Measurements from ENCODE around the gene FGF18. TPM values are rescaled to one million over a fixed set of nuclear protein-coding genes. Genes with fewer than 3 reads are reported as not detected.

FGF18 gene
- total and polyA plus RNA-seq, 2 experiments from 2014 or later: 50.3 to 81.9 TPM

DNA sequence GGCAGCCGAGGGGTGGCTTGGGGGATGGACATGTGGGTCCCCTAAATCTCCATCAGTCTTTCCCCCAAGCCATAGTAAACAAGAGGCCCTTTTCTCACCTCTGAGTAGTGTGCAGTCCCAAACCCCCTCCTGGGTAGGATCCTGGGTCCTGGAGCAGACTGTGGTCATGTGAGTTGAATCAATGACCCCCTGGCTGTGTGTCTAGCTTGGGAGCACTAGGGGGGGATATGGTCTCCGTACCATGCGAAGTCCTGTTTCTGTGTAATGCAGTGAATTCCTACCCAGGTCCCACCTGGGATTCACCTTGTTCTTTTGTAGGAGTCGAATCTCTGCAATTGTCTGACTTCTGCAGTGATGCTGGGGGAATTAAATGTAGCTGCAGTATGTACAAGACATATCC, 66.2 kb downstream of the FGF18 start:
- Histone ChIP-seq H3K4me1 (ENCODE audit: low read depth) (no peaks in the 10 kb centered on the region), H3K27me3 (no peaks in the 10 kb centered on the region), H3K36me3 (no peaks in the 10 kb centered on the region), H3K27ac (no peak overlapping the region), H3K4me3 (no peak overlapping the region), H3K9me3 (ENCODE audit: low read depth) (no peaks in the 10 kb centered on the region)
- DNase-seq (ENCODE audit: low read depth in 1 of 2, low spot score in 1 of 2): no peak
- TF ChIP-seq, protein P1, sequence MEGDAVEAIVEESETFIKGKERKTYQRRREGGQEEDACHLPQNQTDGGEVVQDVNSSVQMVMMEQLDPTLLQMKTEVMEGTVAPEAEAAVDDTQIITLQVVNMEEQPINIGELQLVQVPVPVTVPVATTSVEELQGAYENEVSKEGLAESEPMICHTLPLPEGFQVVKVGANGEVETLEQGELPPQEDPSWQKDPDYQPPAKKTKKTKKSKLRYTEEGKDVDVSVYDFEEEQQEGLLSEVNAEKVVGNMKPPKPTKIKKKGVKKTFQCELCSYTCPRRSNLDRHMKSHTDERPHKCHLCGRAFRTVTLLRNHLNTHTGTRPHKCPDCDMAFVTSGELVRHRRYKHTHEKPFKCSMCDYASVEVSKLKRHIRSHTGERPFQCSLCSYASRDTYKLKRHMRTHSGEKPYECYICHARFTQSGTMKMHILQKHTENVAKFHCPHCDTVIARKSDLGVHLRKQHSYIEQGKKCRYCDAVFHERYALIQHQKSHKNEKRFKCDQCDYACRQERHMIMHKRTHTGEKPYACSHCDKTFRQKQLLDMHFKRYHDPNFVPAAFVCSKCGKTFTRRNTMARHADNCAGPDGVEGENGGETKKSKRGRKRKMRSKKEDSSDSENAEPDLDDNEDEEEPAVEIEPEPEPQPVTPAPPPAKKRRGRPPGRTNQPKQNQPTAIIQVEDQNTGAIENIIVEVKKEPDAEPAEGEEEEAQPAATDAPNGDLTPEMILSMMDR (IDR thresholded peaks at IDR 0.05; ENCODE audit: low read depth, low read length): no peak

GRCh38 chr5:171486613-171487012, 67.2 kb downstream of the FGF18 start:
- Histone ChIP-seq H3K27me3 (no peaks in the 10 kb centered on the region), H3K36me3 (no peaks in the 10 kb centered on the region), H3K27ac (no peak overlapping the region), H3K9me3 (ENCODE audit: low read depth) (no peaks in the 10 kb centered on the region), H3K4me1 (ENCODE audit: low read depth) (no peaks in the 10 kb centered on the region), H3K4me3 (no peak overlapping the region)
- no peak for DNase-seq (ENCODE audit: low read depth in 1 of 2, low spot score in 1 of 2)
- TF ChIP-seq, protein P1 (IDR thresholded peaks at IDR 0.05; ENCODE audit: low read depth, low read length): no peak

DNA sequence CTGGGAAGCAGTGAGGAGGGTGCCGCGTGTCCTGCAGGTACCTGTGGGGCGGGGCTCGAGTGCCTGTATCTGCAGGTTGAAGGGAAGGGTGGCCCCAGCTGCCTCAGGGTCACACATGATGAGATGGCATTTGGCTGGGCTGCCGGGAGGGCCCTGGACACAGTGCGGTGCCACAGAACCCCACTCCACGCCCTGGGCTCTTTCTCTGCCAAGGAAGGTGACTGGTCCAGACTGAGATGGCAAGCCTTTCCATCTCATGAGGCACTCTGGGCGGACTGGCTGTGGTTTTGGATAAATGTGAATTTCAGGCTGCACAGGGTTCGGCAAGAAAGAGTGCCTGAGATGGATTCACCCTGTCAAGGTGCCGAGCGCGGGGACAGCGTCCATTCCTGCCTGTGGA, 69.4 kb downstream of the FGF18 start:
- no peak for DNase-seq (ENCODE audit: low read depth in 1 of 2, low spot score in 1 of 2)
- Histone ChIP-seq H3K4me3 (no peak overlapping the region), H3K9me3 (ENCODE audit: low read depth) (no peaks in the 10 kb centered on the region), H3K27ac (no peak overlapping the region), H3K27me3 (no peaks in the 10 kb centered on the region), H3K36me3 (no peaks in the 10 kb centered on the region), H3K4me1 (ENCODE audit: low read depth) (no peaks in the 10 kb centered on the region)
- TF ChIP-seq, protein P1 (IDR thresholded peaks at IDR 0.05; ENCODE audit: low read depth, low read length): no peak

DNA sequence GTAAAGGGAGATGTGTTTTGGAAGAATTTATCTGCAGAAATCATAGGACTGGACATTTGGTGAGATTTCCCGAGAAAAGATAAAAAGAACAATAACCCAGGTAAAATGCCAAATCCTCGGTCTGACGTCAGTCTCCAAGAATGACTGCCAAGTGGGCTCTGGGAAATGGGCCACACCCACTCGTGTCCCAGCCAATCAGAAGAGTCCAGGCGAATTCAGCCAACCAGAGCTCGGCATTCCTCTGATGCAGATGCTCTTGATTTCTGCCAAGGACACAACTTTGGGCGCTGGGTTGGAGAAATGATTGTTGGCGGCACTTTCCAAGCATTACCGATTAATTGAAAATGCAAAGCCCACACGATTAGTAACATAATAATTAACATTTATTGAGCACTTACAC, 73.3 kb downstream of the FGF18 start:
- Histone ChIP-seq H3K9me3 (ENCODE audit: low read depth) (no peaks in the 10 kb centered on the region), H3K4me3 (no peak overlapping the region), H3K4me1 (ENCODE audit: low read depth) (peaks cover 16% of the 10 kb centered on the region), H3K27ac (no peak overlapping the region), H3K36me3 (no peaks in the 10 kb centered on the region), H3K27me3 (no peaks in the 10 kb centered on the region)
- TF ChIP-seq, protein P1 (IDR thresholded peaks at IDR 0.05; ENCODE audit: low read depth, low read length): no peak
- peak in 1 of 2 donors; percentile 19 for DNase-seq (ENCODE audit: low read depth in 1 of 2, low spot score in 1 of 2)

- peak overlapping the region; percentile 88 for H3K27ac ChIP-seq
- no peak for DNase-seq (ENCODE audit: low read depth in 1 of 2, low spot score in 1 of 2)
- H3K36me3 ChIP-seq: no peaks in the 10 kb centered on the region
- H3K4me1 ChIP-seq (ENCODE audit: low read depth): peaks cover 16% of the 10 kb centered on the region
- no peak overlapping the region for H3K4me3 ChIP-seq
- H3K9me3 ChIP-seq (ENCODE audit: low read depth): no peaks in the 10 kb centered on the region
- TF ChIP-seq, protein P1 (IDR thresholded peaks at IDR 0.05; ENCODE audit: low read depth, low read length): no peak
- H3K27me3 ChIP-seq: no peaks in the 10 kb centered on the region
These were observed 74.4 kb downstream of the FGF18 start for GRCh38 chr5:171493646-171494393.

Data from cardiac muscle cell (in vitro differentiated cells and primary cell).